Measurements from ENCODE around the gene PHF23.

PHF23 gene

DNA sequence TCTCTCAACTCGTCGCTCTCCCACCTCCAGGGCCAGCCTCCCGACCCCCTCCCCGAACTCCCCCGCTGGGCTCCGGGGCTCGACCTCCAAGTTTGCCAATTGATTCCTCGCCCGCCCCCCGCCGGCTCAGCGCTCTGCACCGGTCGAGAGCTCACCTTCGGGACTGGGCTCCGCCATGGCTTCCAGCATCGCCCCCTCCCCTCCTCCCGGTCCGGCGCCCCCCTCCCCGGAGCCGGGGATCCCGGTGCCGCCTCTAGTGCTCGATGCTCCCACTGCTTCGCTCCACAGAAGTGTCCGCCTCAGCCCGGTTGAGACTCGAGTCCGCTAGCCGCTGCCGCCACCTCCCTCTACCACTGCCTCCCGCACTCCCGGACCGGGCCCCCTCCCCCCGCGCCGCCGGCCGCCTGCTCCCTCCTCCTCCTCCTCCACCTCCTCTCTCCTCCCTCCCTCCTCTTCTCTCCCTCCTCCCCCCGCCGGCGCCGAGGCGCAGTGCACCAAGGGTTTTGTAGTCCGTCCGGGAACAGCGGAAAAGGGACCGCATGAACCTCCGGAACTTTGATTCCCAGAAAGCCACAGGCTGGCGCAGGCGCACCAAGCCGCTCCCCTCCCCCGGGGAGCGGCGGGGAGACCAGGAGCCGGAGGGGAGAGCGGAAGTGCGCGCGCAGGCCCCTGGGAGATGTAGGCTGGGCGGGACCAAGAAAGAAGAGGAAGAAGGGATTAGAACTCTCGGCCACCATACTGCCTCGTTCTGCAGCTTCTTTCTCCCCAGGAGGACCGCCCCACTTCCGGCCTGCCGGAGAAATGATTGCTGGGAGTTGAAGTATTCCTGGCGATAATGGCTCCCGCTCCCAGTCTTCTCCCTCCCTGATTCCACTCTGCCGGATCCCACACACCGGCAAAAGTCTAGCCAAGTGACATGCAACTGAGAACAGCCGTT is at the start of gene PHF23:
Gene PHF23, minus strand, starts transcription at position 367 of the 937 bp plus-strand sequence. Its CDS starts 178 bp downstream, at position 189.
- peak; percentile 64 for ATAC-seq

GRCh38 chr17:7285679-7286078 is 46.4 kb upstream of the PHF23 start:
- DNase-seq (no peak), ATAC-seq (no peak)

More for the DNA sequence above, at the start of gene PHF23:
- peak; percentile 97 for DNase-seq

DNA sequence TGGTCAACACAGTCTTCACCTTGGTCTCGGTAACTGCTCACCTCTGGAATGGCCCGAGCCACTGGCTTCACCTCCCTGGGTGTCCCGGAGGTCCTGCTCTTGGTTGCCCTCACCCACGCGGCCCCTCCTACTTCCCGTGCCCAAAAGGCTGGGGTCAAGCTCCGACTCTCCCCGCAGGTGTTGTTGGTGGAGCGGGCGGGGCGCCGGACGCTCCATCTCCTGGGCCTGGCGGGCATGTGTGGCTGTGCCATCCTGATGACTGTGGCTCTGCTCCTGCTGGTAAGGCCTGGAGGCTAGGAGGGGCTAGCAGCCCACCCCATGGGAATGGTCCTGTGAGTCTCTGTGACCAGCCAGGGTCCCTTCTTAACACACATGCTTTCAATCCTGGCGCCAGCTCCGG is 45.7 kb upstream of the PHF23 start:
- DNase-seq (no peak), ATAC-seq (no peak)

DNA sequence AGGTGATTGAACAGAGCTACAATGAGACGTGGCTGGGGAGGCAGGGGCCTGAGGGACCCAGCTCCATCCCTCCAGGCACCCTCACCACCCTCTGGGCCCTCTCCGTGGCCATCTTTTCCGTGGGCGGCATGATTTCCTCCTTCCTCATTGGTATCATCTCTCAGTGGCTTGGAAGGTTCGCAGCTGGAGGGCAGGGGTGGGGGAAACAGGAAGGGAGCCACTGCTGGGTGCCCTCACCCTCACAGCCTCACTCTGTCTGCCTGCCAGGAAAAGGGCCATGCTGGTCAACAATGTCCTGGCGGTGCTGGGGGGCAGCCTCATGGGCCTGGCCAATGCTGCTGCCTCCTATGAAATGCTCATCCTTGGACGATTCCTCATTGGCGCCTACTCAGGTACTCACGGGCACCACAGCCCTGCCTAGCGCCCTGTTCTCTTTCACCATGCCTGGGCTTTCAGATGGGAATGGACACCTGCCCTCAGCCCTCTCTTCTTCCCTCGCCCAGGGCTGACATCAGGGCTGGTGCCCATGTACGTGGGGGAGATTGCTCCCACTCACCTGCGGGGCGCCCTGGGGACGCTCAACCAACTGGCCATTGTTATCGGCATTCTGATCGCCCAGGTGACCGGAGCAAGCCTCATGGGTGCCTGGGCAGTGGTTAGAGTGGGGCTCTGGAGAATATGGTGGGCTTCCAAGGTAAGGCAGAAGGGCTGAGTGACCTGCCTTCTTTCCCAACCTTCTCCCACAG is 44.4 kb upstream of the PHF23 start:
- no peak for ATAC-seq
- DNase-seq = no peak

DNA sequence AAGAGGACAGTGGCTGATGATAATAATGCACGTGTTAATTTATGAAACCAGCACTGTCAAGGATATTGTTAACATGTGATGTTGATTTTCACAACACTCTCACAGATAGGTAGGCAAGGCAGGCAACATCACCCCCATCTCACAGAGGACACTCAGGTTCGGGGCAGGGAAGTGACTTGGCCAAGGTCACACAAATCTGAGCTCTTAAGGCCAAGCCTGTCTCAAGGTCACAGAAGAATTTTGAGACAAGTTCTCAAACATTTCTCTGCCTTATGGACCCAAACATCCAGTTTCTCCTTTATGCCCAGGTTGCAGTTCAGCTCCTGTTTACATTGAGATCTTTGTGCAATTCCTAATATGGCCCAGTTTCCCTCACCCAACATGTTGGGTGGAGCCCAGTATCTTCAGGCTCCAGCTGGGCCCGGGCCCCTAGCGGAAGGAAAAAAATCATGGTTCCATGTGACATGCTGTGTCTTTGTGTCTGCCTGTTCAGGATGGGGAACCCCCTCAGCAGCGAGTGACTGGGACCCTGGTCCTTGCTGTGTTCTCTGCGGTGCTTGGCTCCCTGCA is 43.6 kb upstream of the PHF23 start:
- ATAC-seq = no peak
- no peak for DNase-seq

DNA sequence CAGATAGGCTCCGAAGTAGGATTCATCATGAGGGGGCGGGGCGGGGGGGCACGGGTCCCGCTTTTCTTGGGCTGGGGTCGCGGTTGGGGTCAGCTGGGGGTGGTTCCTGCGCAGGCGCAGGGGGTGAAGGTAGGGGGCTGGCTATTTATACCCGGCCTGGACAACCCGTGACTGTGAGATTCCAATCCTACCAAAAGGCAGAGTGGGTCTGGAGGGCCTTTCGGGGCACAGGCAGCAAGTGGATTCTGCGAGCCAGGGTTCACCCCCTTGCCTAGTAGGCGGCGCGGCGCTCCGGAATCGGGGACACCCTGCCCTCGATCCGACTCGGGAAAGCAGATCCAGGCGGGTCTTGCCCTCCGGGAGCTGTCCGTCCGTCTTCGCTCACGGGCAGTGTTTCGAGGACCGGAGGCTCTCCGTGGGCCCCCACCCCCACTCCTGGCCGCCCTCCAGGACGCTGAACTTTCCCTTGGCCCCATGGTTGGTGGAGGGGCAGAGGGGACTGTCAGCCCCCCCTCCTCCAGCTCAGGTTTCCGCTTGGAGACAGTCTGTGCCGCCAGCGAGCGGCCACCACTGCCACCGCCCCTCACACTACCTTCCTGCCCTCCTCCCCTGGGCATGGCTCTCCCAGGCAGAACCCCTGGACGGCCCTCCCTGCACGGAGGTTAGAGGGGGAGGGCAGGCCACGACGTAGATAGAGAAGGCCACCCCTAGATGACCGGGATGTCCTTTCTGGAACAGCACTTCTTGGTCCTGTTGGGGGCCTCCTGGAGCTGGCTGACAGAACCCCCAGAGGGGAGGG is 42.9 kb upstream of the PHF23 start:
- no peak for ATAC-seq
- no peak for DNase-seq

- DNase-seq = peak; percentile 96
- peak; percentile 80 for ATAC-seq
Measured at GRCh38 chr17:7281074-7281952, 42.1 kb upstream of the PHF23 start, which contains the start of gene SLC2A4. SLC2A4 (plus strand) TSS chr17:7281718; CDS start chr17:7281935, 217 bp downstream.

- ATAC-seq (peak; percentile 82), DNase-seq (peak; percentile 89)
Measured at GRCh38 chr17:7280519-7281073, 41.3 kb upstream of the PHF23 start.

DNA sequence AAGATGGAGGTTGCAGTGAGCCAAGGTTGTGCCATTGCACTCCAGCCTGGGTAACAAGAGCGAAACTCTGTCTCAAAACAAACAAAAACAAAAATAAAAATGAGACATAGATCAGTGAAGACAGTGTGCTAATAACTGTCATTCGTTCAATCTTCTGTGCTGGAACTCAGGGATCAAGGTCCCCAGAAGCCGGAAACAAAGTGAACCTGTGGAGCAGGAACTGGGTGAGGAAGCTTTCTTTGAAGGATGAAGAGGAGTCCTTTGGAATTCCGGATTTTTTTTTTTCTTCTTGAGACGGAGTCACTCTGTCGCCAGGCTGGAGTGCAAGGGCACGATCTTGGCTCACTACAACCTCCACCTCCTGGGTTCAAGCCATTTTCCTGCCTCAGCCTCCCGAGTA is 40.2 kb upstream of the PHF23 start:
- ATAC-seq = no peak

GRCh38 chr17:7266784-7267183 is 27.5 kb upstream of the PHF23 start:
- ATAC-seq = no peak
- DNase-seq = no peak

More for the DNA sequence above, 40.2 kb upstream of the PHF23 start:
- DNase-seq = no peak

- no peak for ATAC-seq
- DNase-seq = no peak
Measured at GRCh38 chr17:7263801-7264078, 24.5 kb upstream of the PHF23 start.

DNA sequence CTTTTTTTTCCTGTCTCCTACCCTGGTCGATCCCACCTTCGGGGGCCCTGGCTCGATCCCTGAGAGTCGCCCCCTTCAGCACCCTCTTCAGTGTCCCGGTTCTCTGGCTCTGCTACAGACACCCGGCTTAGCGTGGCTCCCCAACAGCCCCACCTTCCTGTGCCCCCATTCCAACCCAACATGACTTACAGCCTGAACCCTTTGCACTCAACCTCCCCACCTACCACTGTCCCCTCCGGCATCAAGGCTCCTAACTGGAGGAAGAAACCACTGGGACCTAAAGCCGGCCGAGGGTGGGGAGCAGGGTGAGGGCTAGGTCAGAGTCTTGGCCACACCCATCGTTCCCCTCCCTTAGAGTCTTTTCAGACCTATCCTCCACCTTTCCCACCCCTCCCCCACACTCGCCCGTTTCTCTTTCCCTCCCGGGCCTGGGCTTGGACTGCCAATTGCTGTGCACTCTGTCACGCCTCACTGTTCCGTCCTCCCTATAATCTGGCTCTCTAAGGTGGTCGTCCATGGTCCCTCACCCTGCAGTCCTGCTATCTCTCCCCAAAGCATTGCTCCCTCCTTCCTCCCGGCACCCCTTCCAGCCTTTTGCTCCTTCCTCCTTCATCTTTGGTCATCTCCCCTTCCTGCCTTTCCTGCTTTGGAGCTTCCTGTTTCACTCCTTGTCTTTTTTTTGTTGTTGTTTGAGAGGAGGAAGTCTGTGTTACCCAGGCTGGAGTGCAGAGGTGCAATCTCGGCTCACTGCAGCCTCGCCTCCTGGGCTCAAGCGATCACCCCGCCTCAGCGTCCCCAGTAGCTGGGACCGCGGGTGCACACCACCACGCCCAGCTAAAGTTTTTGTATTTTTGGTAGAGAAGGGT is 23.9 kb upstream of the PHF23 start:
- ATAC-seq (no peak), DNase-seq (peak; percentile 45)

- DNase-seq (no peak), ATAC-seq (no peak)
Measured at GRCh38 chr17:7262192-7262934, 23.1 kb upstream of the PHF23 start, which contains the start of gene CLDN7. CLDN7 (minus strand) TSS chr17:7262478; CDS start chr17:7262043, 435 bp downstream.

DNA sequence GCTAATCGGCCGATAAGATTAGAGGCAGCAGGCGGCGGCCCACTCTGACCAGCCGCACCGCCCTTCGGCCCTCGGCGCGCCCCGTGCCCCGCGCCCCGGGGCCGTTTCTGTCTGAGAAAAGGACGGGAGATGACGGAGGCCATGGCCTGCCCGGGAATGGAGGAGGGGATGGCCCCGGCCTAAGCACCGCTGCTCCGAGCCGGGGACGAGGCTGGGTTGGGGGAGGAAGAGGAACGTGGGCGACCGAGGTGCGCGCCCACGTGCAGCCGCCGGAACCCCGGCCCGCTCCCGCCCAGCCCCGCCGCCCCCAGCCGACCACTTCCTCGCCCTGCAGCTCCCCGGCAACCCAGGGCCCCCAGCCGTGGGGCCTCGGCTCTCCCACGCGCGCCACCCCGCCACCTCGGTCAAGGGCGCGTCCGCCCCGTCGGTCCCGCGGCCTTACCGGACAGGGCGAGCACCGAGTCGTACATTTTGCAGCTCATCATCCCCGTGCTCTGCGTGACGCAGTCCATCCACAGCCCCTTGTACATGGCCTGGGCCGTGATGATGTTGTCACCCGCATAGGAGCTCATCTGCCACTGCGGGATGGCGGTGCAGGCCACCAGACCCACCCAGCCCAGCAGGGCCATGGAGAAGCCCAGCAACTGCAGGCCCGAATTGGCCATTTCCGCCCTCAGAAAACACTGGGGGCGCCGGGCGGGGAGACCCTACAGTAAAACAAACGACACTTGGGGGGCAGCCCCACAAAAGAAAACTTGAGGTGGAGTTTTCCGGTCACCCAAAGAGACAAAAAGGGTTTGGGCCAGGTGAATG is 22.3 kb upstream of the PHF23 start:
- DNase-seq (peak; percentile 38), ATAC-seq (peak; percentile 20)

DNA sequence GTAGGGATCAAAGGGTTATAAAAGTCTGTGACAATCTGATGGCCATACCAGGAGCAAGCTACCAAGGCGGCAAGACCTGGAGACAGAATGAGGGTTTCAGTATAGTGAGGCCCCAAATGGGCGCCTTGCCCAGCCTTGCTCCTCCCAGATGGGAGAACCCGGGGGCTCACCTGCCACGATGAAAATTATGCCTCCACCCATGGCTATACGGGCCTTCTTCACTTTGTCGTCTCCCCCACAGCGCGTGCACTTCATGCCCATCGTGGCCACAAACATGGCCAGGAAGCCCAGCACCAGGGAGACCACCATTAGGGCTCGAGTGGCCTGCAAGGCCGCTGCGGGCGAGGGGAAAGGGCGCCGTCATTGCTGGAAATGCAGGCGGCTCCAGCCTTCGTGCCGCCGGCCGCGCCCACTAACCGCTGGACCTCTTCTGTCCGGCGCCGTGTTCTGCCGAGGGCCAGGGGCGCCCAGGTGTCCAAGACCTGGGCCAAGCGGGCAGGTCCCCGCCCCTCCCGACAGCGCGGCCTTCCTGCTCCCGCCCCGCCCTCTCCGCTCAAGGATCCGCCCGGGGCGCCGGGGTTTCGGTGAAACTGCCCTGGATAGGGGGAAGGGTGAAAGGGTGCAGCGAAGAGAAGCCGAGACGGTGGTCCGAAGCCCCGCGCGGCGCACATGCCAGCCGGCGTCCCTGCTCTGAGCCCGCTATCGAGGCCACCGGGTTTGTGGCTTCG is 21.6 kb upstream of the PHF23 start:
- ATAC-seq (peak; percentile 11), DNase-seq (peak; percentile 59)

- ATAC-seq = no peak
Measured at GRCh38 chr17:7260151-7260550, 20.9 kb upstream of the PHF23 start.

GRCh38 chr17:7259555-7259889 is 20.3 kb upstream of the PHF23 start:
- no peak for DNase-seq
- ATAC-seq = no peak

More at GRCh38 chr17:7260151-7260550, 20.9 kb upstream of the PHF23 start:
- DNase-seq = no peak
